ENCODE measurements around the gene KRTAP10-8. TPM values are rescaled to one million over a fixed set of nuclear protein-coding genes. Genes with fewer than 3 reads are reported as not detected.
"Not testable (repeated sequence)": the region's sequence is repeated elsewhere in the genome, so short reads cannot be mapped to it uniquely, and the experiment has no call there.

The KRTAP10-8 gene
- total RNA-seq, 1 donor from 2014 or later: not detected

DNA sequence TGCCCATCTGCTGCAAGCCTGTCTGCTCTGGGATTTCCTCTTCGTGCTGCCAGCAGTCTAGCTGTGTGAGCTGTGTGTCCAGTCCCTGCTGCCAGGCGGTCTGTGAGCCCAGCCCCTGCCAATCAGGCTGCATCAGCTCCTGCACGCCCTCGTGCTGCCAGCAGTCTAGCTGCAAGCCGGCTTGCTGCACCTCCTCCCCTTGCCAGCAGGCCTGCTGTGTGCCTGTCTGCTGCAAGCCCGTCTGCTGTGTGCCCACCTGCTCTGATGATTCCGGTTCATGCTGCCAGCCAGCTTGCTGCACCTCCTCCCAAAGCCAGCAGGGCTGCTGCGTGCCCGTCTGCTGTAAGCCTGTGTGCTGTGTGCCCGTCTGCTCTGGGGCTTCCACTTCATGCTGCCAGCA lies 10.8 kb upstream of the KRTAP10-8 start:
- H3K4me1 Mint-ChIP-seq (ENCODE audit: unreplicated experiment); H3K9me3 Mint-ChIP-seq (ENCODE audit: unreplicated experiment); H3K4me3 Mint-ChIP-seq (ENCODE audit: unreplicated experiment); H3K27me3 Mint-ChIP-seq (ENCODE audit: unreplicated experiment); DNase-seq (ENCODE audit: low spot score); H3K36me3 Mint-ChIP-seq (ENCODE audit: low read depth, unreplicated experiment); H3K27ac Mint-ChIP-seq (ENCODE audit: unreplicated experiment): not testable (repeated sequence)

DNA sequence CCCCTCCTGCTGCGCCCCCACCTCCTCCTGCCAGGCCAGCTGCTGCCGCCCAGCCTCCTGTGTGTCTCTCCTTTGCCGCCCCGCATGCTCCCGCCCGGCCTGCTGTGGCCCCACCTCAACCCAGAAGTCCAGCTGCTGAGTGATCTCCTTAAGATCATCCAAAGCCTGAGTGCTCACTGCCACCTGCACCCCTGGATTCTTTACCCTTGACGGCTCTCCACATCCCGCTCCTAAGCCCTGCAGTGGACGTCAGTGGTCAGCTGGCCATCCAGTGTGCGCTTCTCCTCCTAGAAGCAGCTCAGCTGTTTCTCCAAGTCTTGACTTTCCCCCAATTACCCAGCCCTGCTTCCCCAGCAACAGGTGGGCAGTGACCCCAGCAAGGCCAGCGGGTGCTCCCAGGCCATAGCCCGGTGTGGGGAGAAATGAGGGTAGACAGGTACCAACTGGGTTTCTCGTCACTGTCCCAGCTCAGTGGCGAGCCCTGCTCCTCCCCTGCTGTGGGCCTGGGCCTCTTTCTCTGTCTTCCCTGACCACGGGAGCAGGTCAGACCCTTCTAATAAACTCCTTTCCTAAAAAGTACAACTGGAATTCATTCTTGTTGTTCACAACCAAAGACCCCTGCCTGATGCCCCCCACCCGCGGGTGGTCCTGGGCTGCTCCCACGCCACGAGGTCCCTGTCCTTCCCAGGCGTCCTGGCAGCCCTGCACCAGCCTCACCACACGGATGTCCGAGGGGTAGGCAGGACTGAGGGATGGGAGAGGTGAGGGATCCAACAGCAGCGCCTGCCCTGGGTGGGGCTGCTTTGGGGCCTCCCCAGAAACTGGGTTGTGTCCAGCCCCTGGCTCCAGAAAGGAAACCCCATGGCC lies 10.1 kb upstream of the KRTAP10-8 start:
- Mint-ChIP-seq H3K27me3 (ENCODE audit: unreplicated experiment) (peaks cover 9% of the 10 kb centered on the region), H3K4me3 (ENCODE audit: unreplicated experiment) (no peak overlapping the region), H3K27ac (ENCODE audit: unreplicated experiment) (no peak overlapping the region)

DNA sequence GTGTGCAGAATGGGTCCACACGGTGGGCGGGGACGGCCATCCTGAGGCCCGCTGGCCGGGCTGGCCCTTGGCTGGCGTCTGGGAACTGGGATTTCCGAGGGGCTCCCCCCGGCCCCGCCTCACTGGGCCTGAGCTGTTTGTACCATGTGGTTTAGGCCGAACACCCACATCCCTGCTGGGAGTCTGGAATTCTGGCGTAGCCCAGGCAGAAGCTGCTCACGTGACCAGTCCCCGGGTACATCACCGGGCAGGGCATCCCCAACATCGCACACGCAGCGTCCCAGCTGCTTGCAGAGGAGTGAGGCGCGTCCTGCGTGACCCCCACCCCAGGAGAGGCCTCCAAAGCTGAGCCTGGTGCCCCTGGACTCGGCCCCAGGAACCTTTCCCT lies 9.4 kb upstream of the KRTAP10-8 start:
- no peaks in the 10 kb centered on the region for H3K36me3 Mint-ChIP-seq (ENCODE audit: low read depth, unreplicated experiment)
- no peaks in the 10 kb centered on the region for H3K9me3 Mint-ChIP-seq (ENCODE audit: unreplicated experiment)
- peaks cover 9% of the 10 kb centered on the region for H3K27me3 Mint-ChIP-seq (ENCODE audit: unreplicated experiment)
- peaks cover 3% of the 10 kb centered on the region for H3K4me1 Mint-ChIP-seq (ENCODE audit: unreplicated experiment)
- H3K27ac Mint-ChIP-seq (ENCODE audit: unreplicated experiment): no peak overlapping the region
- no peak overlapping the region for H3K4me3 Mint-ChIP-seq (ENCODE audit: unreplicated experiment)
- DNase-seq (ENCODE audit: low spot score): no peak
- TF ChIP-seq, protein P1, sequence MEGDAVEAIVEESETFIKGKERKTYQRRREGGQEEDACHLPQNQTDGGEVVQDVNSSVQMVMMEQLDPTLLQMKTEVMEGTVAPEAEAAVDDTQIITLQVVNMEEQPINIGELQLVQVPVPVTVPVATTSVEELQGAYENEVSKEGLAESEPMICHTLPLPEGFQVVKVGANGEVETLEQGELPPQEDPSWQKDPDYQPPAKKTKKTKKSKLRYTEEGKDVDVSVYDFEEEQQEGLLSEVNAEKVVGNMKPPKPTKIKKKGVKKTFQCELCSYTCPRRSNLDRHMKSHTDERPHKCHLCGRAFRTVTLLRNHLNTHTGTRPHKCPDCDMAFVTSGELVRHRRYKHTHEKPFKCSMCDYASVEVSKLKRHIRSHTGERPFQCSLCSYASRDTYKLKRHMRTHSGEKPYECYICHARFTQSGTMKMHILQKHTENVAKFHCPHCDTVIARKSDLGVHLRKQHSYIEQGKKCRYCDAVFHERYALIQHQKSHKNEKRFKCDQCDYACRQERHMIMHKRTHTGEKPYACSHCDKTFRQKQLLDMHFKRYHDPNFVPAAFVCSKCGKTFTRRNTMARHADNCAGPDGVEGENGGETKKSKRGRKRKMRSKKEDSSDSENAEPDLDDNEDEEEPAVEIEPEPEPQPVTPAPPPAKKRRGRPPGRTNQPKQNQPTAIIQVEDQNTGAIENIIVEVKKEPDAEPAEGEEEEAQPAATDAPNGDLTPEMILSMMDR (IDR thresholded peaks at IDR 0.05; ENCODE audit: unreplicated experiment): no peak

More for the DNA sequence above, 10.1 kb upstream of the KRTAP10-8 start:
- TF ChIP-seq, protein P1 (IDR thresholded peaks at IDR 0.05; ENCODE audit: unreplicated experiment): no peak
- Mint-ChIP-seq H3K36me3 (ENCODE audit: low read depth, unreplicated experiment) (no peaks in the 10 kb centered on the region), H3K9me3 (ENCODE audit: unreplicated experiment) (no peaks in the 10 kb centered on the region), H3K4me1 (ENCODE audit: unreplicated experiment) (peaks cover 3% of the 10 kb centered on the region)
- DNase-seq (ENCODE audit: low spot score): no peak

DNA sequence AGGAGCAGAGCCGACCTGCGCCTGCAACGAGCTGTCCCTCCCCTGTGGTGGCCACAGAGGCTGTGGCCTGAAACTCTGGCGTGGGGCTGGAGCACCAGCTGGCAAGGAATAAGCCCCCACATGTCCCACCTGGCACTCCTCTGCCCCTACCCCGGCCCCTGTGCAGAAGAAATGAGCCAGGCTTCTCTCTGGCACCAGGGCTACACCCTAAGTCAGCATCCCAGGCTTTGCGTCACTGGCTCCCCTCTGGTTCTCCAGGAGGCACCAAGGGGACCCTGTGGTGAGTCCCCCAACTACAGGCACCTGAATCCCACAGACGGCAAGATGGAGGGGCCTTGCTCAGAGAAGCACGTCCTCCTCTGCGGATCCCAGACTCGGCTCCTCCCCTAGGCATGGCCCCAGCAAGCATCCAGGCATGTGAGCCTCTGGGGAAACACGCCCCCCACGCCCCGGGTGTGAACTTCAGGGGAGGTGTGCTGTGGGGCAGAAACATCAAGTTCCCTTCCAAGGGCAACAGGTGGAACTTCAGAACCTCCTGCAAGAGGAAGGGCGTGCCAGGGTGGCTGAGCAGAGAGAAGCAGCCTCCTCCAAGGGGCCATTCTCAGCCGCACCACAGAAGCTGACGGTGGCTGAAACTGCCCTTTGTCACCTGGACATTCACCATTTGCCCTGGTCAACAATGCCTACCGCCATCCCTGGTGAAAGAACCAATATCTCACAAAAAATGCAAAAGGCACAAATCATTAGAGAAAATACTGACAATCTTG lies 8.6 kb upstream of the KRTAP10-8 start:
- no peak overlapping the region for H3K4me3 Mint-ChIP-seq (ENCODE audit: unreplicated experiment)
- no peaks in the 10 kb centered on the region for H3K9me3 Mint-ChIP-seq (ENCODE audit: unreplicated experiment)
- H3K4me1 Mint-ChIP-seq (ENCODE audit: unreplicated experiment): no peaks in the 10 kb centered on the region
- TF ChIP-seq, protein P1 (IDR thresholded peaks at IDR 0.05; ENCODE audit: unreplicated experiment): no peak
- no peaks in the 10 kb centered on the region for H3K36me3 Mint-ChIP-seq (ENCODE audit: low read depth, unreplicated experiment)
- DNase-seq (ENCODE audit: low spot score): no peak
- peaks cover 9% of the 10 kb centered on the region for H3K27me3 Mint-ChIP-seq (ENCODE audit: unreplicated experiment)
- no peak overlapping the region for H3K27ac Mint-ChIP-seq (ENCODE audit: unreplicated experiment)

DNA sequence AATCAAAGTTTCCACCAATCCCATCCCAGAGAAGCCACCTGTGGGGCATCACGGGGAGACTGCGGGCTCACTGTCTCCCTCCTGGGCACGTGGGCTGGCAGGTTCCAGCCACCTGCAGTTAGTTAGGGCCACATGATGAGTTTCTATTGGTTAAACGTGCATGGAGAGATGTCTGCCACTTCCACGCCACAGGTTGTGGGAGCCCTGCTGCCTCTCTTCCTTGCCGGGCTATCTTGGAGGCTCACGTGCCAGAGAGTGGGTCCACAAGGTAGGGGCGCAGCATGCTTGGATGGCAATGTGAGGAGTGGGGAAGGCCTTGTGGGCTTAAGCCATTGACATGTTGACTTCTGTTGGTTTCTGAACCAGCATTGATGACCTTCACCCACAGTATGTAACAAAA lies 8.0 kb upstream of the KRTAP10-8 start:
- no peaks in the 10 kb centered on the region for H3K36me3 Mint-ChIP-seq (ENCODE audit: low read depth, unreplicated experiment)
- no peak overlapping the region for H3K27ac Mint-ChIP-seq (ENCODE audit: unreplicated experiment)
- no peaks in the 10 kb centered on the region for H3K9me3 Mint-ChIP-seq (ENCODE audit: unreplicated experiment)
- peaks cover 9% of the 10 kb centered on the region for H3K27me3 Mint-ChIP-seq (ENCODE audit: unreplicated experiment)
- no peaks in the 10 kb centered on the region for H3K4me1 Mint-ChIP-seq (ENCODE audit: unreplicated experiment)
- no peak for DNase-seq (ENCODE audit: low spot score)
- TF ChIP-seq, protein P1 (IDR thresholded peaks at IDR 0.05; ENCODE audit: unreplicated experiment): no peak
- H3K4me3 Mint-ChIP-seq (ENCODE audit: unreplicated experiment): no peak overlapping the region
